Aorta (tissue), 5 donors: ENCODE results near the gene VEGFA. TPM values are rescaled to one million over a fixed set of nuclear protein-coding genes. Genes with fewer than 3 reads are reported as not detected.

Experiments used
- ATAC-seq: fragments of 200-7000 bp; cut with Tn5 transposase; one replicate; pipeline ENCODE4 v1.9.1; 2022; ENCODE audit warnings: moderate library complexity; ENCODE audit not compliant: low FRiP score
- DNase-seq, 2 donors: peaks; one replicate each; pipeline ENCODE4 v3.0.0-alpha.2; 2020
- H3K27ac ChIP-seq, 2 donors: one replicate each; pipeline ENCODE4 v1.5.1; 2013; ENCODE audit warnings: low read length in 2 of 2, mild to moderate bottlenecking in 2 of 2, moderate library complexity in 2 of 2, control low read depth in 1 of 2, inconsistent platforms in 1 of 2, low read depth in 1 of 2
- H3K27me3 ChIP-seq, 2 donors: one replicate each; pipeline ENCODE4 v1.6.1; 2013; ENCODE audit warnings: control low read depth in 1 of 2, low read length in 1 of 2, mild to moderate bottlenecking in 1 of 2, moderate library complexity in 1 of 2; ENCODE audit not compliant: insufficient read depth in 2 of 2, control insufficient read depth in 1 of 2
- H3K36me3 ChIP-seq, 2 donors: one replicate each; pipeline ENCODE4 v1.6.1; 2013; ENCODE audit warnings: control low read depth in 1 of 2, low read length in 1 of 2, mild to moderate bottlenecking in 1 of 2; ENCODE audit not compliant: insufficient read depth in 2 of 2, control insufficient read depth in 1 of 2
- H3K4me1 ChIP-seq, 2 donors: one replicate each; pipeline ENCODE4 v1.6.1; 2013; ENCODE audit warnings: low read length in 2 of 2, control low read depth in 1 of 2, mild to moderate bottlenecking in 1 of 2, moderate library complexity in 1 of 2; ENCODE audit not compliant: insufficient read depth in 2 of 2, control insufficient read depth in 1 of 2
- H3K4me3 ChIP-seq, 2 donors: one replicate each; pipeline ENCODE4 v1.5.1; 2013; ENCODE audit warnings: low read length in 2 of 2, control low read depth in 1 of 2, mild to moderate bottlenecking in 1 of 2
- H3K9me3 ChIP-seq: one replicate; pipeline ENCODE4 v1.6.1; 2013; ENCODE audit warnings: mild to moderate bottlenecking, low read length; ENCODE audit not compliant: control insufficient read depth
- WGBS, 2 donors: extraction: QIAGEN DNeasy Blood & Tissue Kit; methylation state at CpG; one replicate each; pipeline ENCODE4 v1.1.7; 2013; 5-methylcytosine and 5-hydroxymethylcytosine counted together
- intact Hi-C, 2 donors: fragments of 100-400 bp; cut with DNase I; formaldehyde crosslinking; loops; one replicate each; pipeline versions ENCODE4 v1.14.2 to v1.15.0; 2022
- polyA plus RNA-seq, 2 donors: library from polyadenylated mRNA; stranded (reverse); fragments of 200-250 nt; gene quantifications; one replicate each; pipeline ENCODE4 v1.2.3, GENCODE V29; 2013
- total RNA-seq, 2 donors: library from RNA; stranded (reverse); fragmentation: NEBNext Ultra II Directional; extraction: Animal tissue kit (Norgen Biotek cat#: 25700); gene quantifications; one replicate each; pipeline ENCODE4 v1.2.1, GENCODE V29; 2021
- donor health status: healthy with polysubstance abuse.
- donor health status: Bipolar disorder and iron deficiency.
- donor health status: DM: no; HTN: no; CAD: no.
- donor health status: DM: no; HTN: no; CAD: no.
- donor health status: DM: yes; HTN: yes; CAD: no.

Gene VEGFA
- total and polyA plus RNA-seq, 4 donors = 7.6 to 247 (median 57.6) TPM

DNA sequence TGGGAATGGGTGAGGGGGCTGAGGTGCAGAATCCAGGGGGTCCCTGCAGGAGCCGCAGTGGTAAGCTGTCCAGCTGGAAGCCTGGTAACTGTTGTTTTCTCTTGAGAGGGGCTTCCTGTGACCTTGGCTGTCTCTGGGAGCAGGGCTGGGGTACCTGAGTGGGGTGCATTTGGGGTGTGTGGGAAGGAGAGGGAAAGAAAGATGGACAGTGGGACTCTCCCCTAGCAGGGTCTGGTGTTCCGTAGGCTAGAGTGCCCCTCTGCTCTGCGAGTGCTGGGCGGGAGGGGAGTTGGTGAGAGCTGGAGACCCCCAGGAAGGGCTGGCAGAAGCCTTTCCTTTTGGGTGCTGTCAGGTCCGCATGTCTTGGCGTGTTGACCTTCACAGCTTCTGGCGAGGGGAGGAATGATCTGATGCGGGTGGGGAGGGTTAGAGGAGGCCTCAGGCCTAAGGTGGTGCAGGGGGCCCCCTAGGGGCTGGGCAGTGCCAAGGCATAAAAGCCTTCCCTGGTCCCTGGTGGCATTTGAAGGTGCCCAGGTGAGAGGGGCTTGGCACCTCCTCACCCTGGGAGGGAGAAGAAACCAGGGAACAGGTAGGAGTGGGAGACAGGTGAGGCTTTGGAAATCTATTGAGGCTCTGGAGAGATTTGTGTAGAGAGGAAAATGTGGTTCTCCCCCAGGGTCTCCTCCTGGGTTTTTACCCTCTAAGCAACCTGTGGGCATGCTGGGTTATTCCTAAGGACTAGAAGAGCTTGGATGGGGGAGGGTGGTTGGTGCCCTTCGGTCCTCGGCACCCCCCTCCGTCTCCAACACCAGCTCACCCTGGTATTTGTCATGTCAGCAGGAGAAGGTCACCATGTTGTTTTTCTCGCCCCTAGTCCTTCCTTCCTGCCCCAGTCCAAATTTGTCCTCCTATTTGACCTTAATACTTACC, 3.3 kb downstream of the VEGFA start:
- H3K27ac ChIP-seq = no peak overlapping the region
- peak; percentile 64 to 72 for DNase-seq
- no peaks in the 10 kb centered on the region for H3K9me3 ChIP-seq
- no peak overlapping the region for H3K4me3 ChIP-seq
- H3K36me3 ChIP-seq = no peaks in the 10 kb centered on the region
- ATAC-seq = no peak
- intact Hi-C loops = loop anchor here in 1 of 2 donors (2.0 to 10.0 kb wide), 2 partner anchors 229 to 471 kb away; partner anchors contain the start of gene HSP90AB1
- no peaks in the 10 kb centered on the region for H3K4me1 ChIP-seq
- 82 to 86% methylated on average over 12 of the region's 12 CpGs for WGBS, 2 donors
- peaks cover 0 to 1% of the 10 kb centered on the region in 2 donors for H3K27me3 ChIP-seq

DNA sequence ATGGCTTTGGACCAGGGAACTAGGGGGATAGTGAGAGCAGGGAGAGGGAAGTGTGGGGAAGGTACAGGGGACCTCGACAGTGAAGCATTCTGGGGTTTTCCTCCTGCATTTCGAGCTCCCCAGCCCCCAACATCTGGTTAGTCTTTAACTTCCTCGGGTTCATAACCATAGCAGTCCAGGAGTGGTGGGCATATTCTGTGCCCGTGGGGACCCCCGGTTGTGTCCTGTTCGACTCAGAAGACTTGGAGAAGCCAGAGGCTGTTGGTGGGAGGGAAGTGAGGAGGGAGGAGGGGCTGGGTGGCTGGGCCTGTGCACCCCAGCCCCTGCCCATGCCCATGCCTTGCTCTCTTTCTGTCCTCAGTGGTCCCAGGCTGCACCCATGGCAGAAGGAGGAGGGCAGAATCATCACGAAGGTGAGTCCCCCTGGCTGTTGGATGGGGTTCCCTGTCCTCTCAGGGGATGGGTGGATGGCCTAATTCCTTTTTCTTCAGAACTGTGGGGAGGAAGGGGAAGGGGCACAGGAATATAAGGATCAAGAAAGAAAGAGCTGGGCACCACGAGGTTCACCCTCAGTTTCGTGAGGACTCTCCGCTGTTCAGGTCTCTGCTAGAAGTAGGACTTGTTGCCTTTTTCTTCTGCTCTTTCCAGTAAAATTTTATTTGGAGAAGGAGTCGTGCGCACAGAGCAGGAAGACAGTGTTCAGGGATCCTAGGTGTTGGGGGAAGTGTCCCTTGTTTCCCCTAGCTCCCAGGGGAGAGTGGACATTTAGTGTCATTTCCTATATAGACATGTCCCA, 4.2 kb downstream of the VEGFA start:
- no peak for ATAC-seq
- H3K9me3 ChIP-seq = no peaks in the 10 kb centered on the region
- intact Hi-C loops = loop anchor here (1.0 to 10.0 kb wide), 3 partner anchors 229 to 471 kb away; partner anchors contain the start of gene HSP90AB1 (in 1 of the 2)
- no peaks in the 10 kb centered on the region for H3K36me3 ChIP-seq
- no peaks in the 10 kb centered on the region for H3K4me1 ChIP-seq
- peak; percentile 41 to 48 for DNase-seq
- 81 to 83% methylated on average over 12 of the region's 12 CpGs for WGBS, 2 donors
- H3K27me3 ChIP-seq = peaks cover 0 to 1% of the 10 kb centered on the region in 2 donors
- no peak overlapping the region for H3K4me3 ChIP-seq
- H3K27ac ChIP-seq = no peak overlapping the region

DNA sequence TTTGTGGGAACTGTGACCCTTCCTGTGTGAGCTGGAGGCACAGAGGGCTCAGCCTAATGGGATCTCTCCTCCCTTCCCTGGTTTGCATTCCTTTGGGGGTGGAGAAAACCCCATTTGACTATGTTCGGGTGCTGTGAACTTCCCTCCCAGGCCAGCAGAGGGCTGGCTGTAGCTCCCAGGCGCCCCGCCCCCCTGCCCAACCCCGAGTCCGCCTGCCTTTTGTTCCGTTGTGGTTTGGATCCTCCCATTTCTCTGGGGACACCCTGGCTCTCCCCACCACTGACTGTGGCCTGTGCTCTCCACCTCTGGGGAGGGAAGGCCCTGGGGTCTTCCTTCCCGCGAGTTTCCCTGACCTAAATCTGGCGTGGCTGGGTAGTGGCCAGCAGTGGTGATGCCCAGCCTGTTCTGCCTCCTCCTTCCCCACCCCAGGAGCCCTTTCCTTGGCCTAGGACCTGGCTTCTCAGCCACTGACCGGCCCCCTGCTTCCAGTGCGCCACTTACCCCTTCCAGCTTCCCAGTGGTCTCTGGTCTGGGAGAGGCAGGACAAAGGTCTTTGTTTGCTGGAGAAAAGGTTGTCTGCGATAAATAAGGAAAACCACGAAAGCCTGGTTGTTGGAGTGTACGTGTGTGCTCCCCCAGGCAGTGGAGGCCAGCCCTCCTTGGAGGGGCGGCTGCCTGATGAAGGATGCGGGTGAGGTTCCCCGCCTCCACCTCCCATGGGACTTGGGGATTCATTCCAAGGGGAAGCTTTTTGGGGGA, 4.9 kb downstream of the VEGFA start:
- Histone ChIP-seq H3K4me1 (no peaks in the 10 kb centered on the region), H3K27ac (no peak overlapping the region), H3K9me3 (no peaks in the 10 kb centered on the region), H3K27me3 (peaks cover 0 to 1% of the 10 kb centered on the region in 2 donors), H3K4me3 (no peak overlapping the region), H3K36me3 (no peaks in the 10 kb centered on the region)
- 38 to 42% methylated on average over 17 of the region's 17 CpGs for WGBS, 2 donors
- intact Hi-C loops = loop anchor here (1.0 to 10.0 kb wide), 3 partner anchors 227 to 470 kb away; partner anchors contain the start of gene HSP90AB1 (in 1 of the 2)
- DNase-seq = peak; percentile 75 to 87
- ATAC-seq = peak; percentile 52

DNA sequence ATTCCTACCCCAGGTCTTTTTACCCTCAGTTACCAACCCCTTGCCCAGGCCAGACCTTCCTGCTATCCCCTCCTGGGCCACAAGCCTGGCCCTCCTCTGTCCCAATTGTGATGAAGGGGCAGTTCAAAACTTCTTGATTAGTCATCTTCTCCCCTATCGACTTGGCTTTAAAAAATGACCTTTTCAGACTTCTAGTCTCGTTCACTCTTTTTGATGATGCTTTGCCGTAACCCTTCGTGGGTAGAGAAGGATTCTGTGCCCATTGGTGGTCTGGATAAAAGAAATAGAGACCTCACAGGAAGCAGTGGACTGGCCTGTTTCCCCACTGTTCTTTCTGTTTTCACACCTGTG, 5.5 kb downstream of the VEGFA start:
- WGBS, 2 donors = 72 to 79% methylated on average over 4 of the region's 4 CpGs
- Histone ChIP-seq H3K27ac (no peak overlapping the region), H3K4me1 (no peaks in the 10 kb centered on the region), H3K9me3 (no peaks in the 10 kb centered on the region), H3K27me3 (no peaks in the 10 kb centered on the region), H3K36me3 (no peaks in the 10 kb centered on the region), H3K4me3 (no peak overlapping the region)
- no peak for ATAC-seq
- intact Hi-C loops = loop anchor here (5.0 to 10.0 kb wide), 2 partner anchors 227 to 469 kb away; partner anchors contain the start of gene HSP90AB1 (in 1 of the 2)
- no peak for DNase-seq

DNA sequence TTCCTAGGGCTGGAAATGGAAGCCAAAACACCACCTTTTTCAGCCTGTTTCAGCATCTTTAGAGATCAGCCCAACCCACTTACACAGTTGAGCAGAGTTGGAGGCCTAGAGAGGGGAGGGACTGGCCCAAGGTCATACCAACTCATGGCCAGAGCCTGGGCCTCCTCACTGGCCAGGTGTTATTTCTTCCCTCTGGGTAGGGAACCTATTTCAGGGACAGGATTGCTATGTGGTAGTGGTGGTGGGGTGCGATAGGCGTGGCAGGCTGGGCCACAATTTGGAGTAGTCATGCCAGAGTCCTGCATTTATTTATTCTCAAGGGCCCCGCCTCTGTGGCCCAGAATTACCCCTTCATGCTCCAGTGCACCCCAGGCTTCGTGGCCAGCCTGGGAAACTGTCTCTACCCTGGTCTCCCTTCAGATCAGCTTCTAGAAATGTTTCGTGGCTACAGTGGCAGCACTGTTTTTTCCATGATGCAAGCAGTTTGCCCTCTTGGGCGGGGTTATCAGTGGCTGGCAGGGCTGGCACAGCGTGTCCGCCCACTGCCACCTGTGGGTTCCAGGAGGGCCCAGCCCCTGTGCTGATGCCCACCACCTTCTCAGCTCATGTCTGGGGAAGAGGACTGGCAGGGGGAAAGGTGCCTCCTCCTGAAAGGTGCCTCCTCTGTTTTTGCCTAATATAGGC, 6.2 kb downstream of the VEGFA start:
- no peaks in the 10 kb centered on the region for H3K36me3 ChIP-seq
- no peaks in the 10 kb centered on the region for H3K27me3 ChIP-seq
- H3K4me1 ChIP-seq = no peaks in the 10 kb centered on the region
- ATAC-seq = no peak
- H3K4me3 ChIP-seq = no peak overlapping the region
- 90 to 93% methylated on average over 8 of the region's 8 CpGs for whole genome bisulfite sequencing, 2 donors
- peak; percentile 18 to 51 for DNase-seq
- no peaks in the 10 kb centered on the region for H3K9me3 ChIP-seq
- no peak overlapping the region for H3K27ac ChIP-seq
- intact Hi-C loops = loop anchor here (5.0 to 10.0 kb wide), 2 partner anchors 226 to 469 kb away; partner anchors contain the start of gene HSP90AB1 (in 1 of the 2)

DNA sequence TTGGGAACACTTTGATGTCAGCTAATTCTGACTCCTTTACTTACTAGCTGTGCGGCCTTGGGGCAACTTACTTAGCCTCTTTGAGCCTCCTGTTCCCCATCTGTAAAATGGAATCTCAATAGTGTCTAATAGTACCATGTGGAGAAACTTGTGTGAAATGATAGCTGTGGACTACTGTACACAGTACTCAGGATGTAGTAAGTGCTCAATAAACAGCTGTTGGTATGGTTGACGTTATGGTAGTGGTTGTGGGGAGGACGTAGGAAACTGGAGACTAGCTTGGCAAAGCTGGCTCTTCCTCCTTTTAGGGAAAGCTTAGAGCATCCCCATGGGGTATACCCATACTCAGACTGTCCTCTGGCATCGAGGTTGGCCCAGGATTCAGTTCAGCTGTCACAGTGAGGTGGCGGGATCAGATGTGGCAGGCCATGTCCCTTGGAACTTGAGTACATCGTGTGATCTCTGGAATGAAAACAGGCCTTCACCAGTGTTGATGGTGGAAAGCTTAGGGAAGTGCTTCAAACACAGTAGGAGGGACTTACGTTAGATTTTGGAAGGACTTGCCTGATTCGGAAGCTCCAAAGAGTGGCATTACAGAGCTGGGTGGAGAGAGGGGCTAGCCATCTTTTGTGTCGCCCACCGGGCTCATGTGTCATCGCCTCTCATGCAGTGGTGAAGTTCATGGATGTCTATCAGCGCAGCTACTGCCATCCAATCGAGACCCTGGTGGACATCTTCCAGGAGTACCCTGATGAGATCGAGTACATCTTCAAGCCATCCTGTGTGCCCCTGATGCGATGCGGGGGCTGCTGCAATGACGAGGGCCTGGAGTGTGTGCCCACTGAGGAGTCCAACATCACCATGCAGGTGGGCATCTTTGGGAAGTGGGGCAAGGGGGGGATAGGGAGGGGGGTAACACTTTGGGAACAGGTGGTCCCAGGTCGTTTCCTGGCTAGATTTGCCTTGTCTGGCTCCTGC, 7.1 kb downstream of the VEGFA start:
- Histone ChIP-seq H3K27me3 (no peaks in the 10 kb centered on the region), H3K4me1 (no peaks in the 10 kb centered on the region), H3K27ac (no peak overlapping the region), H3K36me3 (no peaks in the 10 kb centered on the region), H3K9me3 (no peaks in the 10 kb centered on the region), H3K4me3 (no peak overlapping the region)
- 90 to 93% methylated on average over 18 of the region's 18 CpGs for WGBS, 2 donors
- peak in 1 of 2 donors; percentile 47 for DNase-seq
- intact Hi-C loops = loop anchor here (5.0 to 10.0 kb wide), 2 partner anchors 225 to 468 kb away; partner anchors contain the start of gene HSP90AB1 (in 1 of the 2)
- ATAC-seq = no peak
